Measurements from ENCODE around the gene LCE6A. TPM values are rescaled to one million over a fixed set of nuclear protein-coding genes. Genes with fewer than 3 reads are reported as not detected.

The LCE6A gene
- polyA plus RNA-seq, 1 experiment = not detected

DNA sequence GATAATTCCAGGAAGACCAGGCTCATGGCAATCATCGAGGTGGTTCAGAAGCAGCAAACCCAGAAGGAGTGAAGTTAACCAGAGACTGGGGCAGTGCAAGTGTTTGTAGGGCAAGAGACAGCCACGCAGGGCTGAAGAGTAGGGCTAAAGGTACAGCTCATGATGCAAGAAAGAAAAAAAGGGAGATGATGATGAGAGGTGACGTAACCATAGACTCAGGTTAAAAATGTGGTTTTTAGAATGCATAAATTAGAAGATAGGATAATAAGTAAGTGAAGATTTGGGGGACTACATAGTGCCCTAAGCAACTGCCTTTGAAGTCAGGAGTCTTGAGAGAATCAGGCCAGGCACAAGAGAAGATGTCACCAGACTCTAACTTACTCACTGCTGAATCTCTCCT lies 17.5 kb downstream of the LCE6A start:
- no peak for DNase-seq (ENCODE audit: low read depth, low spot score)
- no peak overlapping the region for H3K27ac ChIP-seq (ENCODE audit: low read depth, low read length)
- ChIA-PET CTCF (no interaction called here), POLR2A (no interaction called here)
- no peak overlapping the region for H3K4me3 ChIP-seq (ENCODE audit: low read depth, low read length)
- H3K9me3 ChIP-seq (ENCODE audit: control insufficient read depth, insufficient read depth, low read length) = no peaks in the 10 kb centered on the region
- TF ChIP-seq, protein P1, sequence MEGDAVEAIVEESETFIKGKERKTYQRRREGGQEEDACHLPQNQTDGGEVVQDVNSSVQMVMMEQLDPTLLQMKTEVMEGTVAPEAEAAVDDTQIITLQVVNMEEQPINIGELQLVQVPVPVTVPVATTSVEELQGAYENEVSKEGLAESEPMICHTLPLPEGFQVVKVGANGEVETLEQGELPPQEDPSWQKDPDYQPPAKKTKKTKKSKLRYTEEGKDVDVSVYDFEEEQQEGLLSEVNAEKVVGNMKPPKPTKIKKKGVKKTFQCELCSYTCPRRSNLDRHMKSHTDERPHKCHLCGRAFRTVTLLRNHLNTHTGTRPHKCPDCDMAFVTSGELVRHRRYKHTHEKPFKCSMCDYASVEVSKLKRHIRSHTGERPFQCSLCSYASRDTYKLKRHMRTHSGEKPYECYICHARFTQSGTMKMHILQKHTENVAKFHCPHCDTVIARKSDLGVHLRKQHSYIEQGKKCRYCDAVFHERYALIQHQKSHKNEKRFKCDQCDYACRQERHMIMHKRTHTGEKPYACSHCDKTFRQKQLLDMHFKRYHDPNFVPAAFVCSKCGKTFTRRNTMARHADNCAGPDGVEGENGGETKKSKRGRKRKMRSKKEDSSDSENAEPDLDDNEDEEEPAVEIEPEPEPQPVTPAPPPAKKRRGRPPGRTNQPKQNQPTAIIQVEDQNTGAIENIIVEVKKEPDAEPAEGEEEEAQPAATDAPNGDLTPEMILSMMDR (IDR thresholded peaks at IDR 0.05; ENCODE audit: low read depth, low read length) = no peak
- no peaks in the 10 kb centered on the region for H3K27me3 ChIP-seq (ENCODE audit: control insufficient read depth, insufficient read depth, low read length)

DNA sequence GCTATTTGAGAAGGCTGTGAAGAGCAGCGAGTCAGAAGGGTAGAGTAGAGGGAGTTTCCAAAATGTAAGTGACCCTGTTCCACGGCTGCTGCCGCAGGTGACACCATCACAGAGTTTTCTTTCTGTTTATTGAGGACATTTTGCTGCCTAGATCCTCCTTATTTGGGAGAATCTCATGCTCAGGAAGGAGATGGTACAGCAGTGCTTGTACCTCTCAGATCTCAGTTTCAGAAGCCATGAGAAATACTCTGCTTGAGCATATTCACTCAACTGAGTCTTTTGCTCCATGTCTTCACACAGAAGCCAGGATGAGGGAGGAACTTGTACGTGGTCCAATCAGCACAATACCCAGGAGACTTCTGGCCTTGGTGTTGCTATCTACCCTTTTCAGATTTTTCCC lies 18.7 kb downstream of the LCE6A start:
- POLR2A ChIA-PET = no interaction called here
- no peaks in the 10 kb centered on the region for H3K27me3 ChIP-seq (ENCODE audit: control insufficient read depth, insufficient read depth, low read length)
- no peak overlapping the region for H3K27ac ChIP-seq (ENCODE audit: low read depth, low read length)
- CTCF ChIA-PET = no interaction called here
- no peak overlapping the region for H3K4me3 ChIP-seq (ENCODE audit: low read depth, low read length)
- no peak for DNase-seq (ENCODE audit: low read depth, low spot score)
- TF ChIP-seq, protein P1 (IDR thresholded peaks at IDR 0.05; ENCODE audit: low read depth, low read length) = no peak
- no peaks in the 10 kb centered on the region for H3K9me3 ChIP-seq (ENCODE audit: control insufficient read depth, insufficient read depth, low read length)

GRCh38 chr1:152864443-152864842 lies 21.8 kb downstream of the LCE6A start:
- H3K27ac ChIP-seq (ENCODE audit: low read depth, low read length) = no peak overlapping the region
- H3K9me3 ChIP-seq (ENCODE audit: control insufficient read depth, insufficient read depth, low read length) = no peaks in the 10 kb centered on the region
- TF ChIP-seq, protein P1 (IDR thresholded peaks at IDR 0.05; ENCODE audit: low read depth, low read length) = no peak
- no peaks in the 10 kb centered on the region for H3K27me3 ChIP-seq (ENCODE audit: control insufficient read depth, insufficient read depth, low read length)
- DNase-seq (ENCODE audit: low read depth, low spot score) = no peak
- ChIA-PET CTCF (no interaction called here), POLR2A (no interaction called here)
- no peak overlapping the region for H3K4me3 ChIP-seq (ENCODE audit: low read depth, low read length)

GRCh38 chr1:152866321-152866720 lies 23.7 kb downstream of the LCE6A start:
- no peak overlapping the region for H3K4me3 ChIP-seq (ENCODE audit: low read depth, low read length)
- TF ChIP-seq, protein P1 (IDR thresholded peaks at IDR 0.05; ENCODE audit: low read depth, low read length) = no peak
- H3K9me3 ChIP-seq (ENCODE audit: control insufficient read depth, insufficient read depth, low read length) = no peaks in the 10 kb centered on the region
- CTCF ChIA-PET = no interaction called here
- no peak for DNase-seq (ENCODE audit: low read depth, low spot score)
- H3K27ac ChIP-seq (ENCODE audit: low read depth, low read length) = no peak overlapping the region
- H3K27me3 ChIP-seq (ENCODE audit: control insufficient read depth, insufficient read depth, low read length) = no peaks in the 10 kb centered on the region
- POLR2A ChIA-PET = no interaction called here

DNA sequence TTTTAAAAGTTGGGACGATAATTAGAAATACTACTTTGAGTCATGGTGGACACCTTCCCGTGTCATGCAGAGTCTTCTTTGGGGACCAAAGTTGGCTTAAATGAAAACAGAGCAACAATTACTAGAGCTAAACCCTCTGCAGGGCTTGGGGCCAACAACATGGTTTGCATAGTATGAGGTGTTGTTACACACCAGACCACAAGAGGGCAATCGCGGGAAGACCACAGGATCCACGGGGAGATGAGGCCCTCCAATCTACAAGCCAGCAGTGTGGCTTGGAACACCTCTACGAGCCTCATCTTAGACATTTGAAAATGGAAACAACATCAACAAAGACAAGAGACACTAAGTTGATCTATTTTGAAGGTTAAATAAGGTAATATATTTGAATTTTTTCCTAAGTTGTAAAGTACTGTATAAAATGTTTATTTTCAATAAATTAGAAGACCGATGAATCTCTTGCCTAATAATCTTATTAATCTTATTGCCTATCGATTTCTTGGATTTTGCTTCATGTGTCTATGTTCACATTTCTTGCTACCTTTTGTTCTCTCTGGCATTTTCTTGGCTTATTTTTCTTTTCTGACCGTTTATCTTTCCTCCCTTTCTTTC lies 27.3 kb downstream of the LCE6A start:
- TF ChIP-seq, protein P1 (IDR thresholded peaks at IDR 0.05; ENCODE audit: low read depth, low read length) = peak; percentile 83
- ChIA-PET CTCF (interaction anchor here (0.5 to 2.5 kb wide), 5 partner anchors 24 to 1244 kb away, joined by 3 to 15 read pairs (median 4); no protein-coding TSS in a partner anchor), POLR2A (no interaction called here)
- H3K9me3 ChIP-seq (ENCODE audit: control insufficient read depth, insufficient read depth, low read length) = no peaks in the 10 kb centered on the region
- peak; percentile 4 for DNase-seq (ENCODE audit: low read depth, low spot score)
- no peaks in the 10 kb centered on the region for H3K27me3 ChIP-seq (ENCODE audit: control insufficient read depth, insufficient read depth, low read length)
- no peak overlapping the region for H3K27ac ChIP-seq (ENCODE audit: low read depth, low read length)
- no peak overlapping the region for H3K4me3 ChIP-seq (ENCODE audit: low read depth, low read length)
